NCI-H2196 (cell line): ENCODE results near the gene OR3A1.
"Not testable (repeated sequence)": the region's sequence is repeated elsewhere in the genome, so short reads cannot be mapped to it uniquely, and the experiment has no call there.

Experiments used
- DNase-seq: peaks from one replicate; lab custom pipeline; 2025; ENCODE audit not compliant: unreplicated experiment; lab: John Stamatoyannopoulos, UW

Gene OR3A1, protein sequence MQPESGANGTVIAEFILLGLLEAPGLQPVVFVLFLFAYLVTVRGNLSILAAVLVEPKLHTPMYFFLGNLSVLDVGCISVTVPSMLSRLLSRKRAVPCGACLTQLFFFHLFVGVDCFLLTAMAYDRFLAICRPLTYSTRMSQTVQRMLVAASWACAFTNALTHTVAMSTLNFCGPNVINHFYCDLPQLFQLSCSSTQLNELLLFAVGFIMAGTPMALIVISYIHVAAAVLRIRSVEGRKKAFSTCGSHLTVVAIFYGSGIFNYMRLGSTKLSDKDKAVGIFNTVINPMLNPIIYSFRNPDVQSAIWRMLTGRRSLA

DNA sequence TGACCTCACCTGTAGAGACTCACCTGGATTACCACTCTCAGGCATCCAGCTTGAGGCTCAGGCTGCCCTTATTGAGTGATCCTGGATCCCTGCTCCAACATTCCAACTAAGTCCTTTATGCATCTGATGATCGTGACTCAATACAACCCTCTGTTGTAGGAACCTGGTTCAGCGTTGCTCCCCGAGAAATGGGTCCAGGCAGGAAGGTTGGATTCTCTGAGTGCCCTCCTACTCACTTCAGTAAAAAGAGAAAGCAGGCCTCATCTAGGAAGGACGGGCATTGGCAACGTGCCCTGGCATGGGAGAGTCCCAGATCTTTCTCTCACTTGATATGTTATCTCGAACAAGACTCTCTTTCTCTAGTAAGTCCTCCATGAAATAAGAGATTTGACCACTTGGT, at the start of gene OR3A1:
Gene OR3A1 (minus strand): TSS at position 101 of the 400 bp plus-strand sequence. CDS start 5,778 bp downstream, outside the sequence.
- no peak for DNase-seq

DNA sequence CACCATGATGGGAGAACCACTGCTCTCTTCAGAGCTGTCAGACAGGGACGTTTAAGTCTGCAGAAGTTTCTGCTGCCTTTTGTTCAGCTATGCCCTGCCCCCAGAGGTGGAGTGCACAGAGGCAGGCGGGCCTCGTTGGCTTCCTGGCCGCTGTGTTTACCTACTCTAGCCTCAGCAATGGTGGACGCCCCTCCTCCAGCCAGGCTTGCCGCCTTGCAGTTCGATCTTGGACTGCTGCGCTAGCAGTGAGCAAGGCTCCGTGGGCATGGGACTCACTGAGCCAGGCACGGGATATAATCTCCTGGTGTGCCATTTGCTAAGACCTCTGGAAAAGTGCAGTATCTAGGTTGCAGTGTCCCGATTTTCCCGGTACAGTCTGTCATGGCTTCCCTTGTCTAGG, 44.6 kb upstream of the OR3A1 start:
- DNase-seq, result not testable (repeated sequence)

DNA sequence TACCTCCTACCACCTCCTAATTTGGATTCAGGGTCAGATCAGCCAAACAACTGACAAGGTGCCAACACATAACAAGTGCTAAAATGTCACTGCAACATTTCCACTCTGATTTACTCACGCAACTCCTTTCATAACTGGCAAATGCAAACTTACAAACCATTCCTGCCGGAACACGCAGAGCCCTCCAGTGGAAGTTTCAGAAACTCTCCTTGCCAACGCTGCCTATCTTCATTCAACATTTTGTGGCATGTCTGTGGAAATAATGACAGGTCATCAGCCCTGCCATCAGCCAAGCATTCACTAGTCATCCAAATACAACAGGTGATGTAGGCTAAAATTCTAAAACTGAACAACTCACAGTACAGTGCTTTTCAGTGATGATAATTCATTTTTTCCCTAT, 37.7 kb upstream of the OR3A1 start:
- no peak for DNase-seq

DNA sequence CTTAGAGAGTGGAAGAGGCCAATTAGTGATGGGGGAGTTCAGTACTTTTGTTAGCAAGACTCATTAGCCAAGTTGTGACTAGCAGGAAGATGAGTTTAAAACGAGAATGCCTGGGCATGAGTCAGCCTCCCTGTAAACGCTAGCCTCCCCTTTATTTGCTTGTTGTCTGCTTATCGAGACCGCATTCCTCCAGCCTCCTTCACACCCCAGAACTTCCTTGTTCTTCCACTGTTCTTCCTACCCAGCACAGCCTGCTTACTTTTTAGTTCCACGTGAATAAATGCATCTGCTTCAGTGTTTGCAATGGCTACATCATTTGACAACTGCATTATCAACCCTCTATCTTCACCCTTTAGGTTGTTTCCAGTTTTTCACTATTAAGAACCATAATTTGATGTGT, 20.2 kb upstream of the OR3A1 start:
- DNase-seq, result no peak

DNA sequence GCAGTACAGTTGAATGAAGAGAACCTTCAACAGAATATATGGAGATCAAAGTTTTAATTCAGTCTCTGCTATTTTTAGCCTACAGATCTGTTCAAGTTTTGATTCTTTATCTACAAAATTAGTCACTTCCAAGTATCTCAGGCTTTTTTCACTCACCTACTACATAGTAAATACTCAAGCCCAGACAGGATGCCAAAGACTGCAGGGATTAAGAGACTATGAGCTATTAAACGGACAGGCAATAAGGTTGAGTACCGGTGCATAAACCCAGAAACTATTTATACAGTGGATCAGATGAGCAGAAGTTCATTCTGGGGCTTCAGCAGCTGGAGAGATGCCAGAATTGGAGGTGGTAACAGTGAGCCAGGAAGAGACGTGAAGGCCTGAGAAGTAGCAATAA, 18.7 kb upstream of the OR3A1 start:
- DNase-seq, result no peak

DNA sequence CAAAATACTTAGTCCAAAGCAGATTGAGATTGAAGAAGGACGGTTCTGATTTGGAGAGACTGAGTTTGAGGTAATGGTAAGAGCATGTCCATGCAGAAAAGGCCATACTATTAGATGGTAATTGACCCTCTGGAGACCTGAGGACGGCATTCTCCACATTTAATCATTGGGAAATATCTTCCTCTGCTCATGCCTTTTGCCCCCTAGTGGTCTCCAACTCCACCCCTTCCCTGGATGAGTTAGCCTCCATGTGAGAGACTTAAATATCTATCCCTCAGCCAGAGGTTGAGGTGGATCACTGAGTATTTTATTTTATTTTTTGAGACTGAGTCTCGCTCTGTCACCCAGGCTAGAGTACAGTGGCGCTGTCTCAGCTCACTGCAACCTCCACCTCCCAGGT, 10.4 kb upstream of the OR3A1 start:
- DNase-seq, result no peak

DNA sequence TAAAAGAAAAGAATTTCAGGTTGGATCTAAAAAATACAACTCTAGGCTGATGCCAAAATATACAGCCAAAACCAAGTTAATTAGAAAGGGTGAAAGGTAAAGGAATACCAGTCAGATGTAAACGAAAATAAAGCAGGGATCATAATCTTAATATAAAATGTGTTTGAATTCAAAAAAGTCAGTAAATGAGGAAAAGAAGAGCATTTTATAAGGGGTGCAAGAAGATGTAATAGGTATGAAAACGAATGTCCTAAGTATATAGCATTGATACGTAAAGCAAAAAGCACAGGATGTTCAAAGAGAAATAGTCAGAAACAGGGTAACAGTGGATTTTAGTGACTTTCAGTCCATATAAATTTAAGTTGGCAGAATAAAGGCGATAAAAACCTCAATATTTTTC, 2.5 kb downstream of the OR3A1 start:
- DNase-seq, result no peak

DNA sequence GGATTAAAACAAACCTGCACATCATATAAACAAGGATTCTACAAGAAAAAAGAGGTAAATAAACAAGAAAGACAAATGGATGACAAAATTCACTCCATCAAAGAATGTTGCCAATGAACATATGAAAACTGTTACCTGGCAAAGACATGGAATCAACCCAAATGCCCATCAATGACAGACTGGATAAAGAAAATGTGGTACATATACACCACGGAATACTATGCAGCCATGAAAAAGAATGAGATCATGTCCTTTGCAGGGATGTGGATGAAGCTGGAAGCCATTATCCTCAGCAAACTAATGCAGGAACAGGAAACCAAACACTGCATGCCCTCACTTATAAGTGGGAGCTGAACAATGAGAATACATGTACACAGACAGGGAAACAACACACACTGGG, 4.6 kb downstream of the OR3A1 start:
- not testable (repeated sequence) for DNase-seq

DNA sequence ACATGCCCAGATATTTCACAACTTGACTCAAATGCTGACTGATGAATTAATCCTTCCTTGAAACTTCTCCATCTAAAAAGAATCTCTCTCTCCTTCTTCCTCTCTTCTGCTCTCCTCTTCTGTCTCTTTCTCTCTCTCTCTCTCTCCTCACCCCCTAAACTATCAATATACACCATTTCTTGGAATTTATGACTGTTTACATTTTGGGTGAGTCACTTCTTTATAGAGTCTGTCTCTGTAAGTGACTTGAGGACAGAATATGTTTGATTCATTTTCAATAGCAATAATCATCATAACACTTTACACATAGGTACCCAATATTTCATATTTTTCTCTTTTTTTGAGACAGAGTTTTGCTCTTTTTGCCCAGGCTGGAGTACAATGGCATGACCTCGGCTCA, 15.3 kb downstream of the OR3A1 start:
- DNase-seq, result no peak

DNA sequence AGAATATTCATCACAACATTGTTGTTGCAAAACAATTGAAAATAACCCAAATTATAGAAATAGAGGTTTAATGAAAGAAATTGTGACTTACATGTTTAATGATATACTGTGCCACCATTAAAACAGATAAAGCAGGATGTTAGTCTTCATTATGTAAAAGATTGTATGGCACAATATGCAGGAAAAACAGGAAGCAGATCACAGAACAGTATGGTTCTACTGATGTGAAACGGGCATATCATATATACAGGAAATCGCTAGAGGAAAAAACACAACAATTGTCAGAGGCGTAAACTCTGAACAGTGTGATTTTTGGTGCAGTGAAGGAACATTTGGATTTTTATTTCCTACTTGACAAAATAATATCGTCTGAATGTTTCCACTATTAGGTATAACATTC, 22.0 kb downstream of the OR3A1 start:
- DNase-seq, result no peak

DNA sequence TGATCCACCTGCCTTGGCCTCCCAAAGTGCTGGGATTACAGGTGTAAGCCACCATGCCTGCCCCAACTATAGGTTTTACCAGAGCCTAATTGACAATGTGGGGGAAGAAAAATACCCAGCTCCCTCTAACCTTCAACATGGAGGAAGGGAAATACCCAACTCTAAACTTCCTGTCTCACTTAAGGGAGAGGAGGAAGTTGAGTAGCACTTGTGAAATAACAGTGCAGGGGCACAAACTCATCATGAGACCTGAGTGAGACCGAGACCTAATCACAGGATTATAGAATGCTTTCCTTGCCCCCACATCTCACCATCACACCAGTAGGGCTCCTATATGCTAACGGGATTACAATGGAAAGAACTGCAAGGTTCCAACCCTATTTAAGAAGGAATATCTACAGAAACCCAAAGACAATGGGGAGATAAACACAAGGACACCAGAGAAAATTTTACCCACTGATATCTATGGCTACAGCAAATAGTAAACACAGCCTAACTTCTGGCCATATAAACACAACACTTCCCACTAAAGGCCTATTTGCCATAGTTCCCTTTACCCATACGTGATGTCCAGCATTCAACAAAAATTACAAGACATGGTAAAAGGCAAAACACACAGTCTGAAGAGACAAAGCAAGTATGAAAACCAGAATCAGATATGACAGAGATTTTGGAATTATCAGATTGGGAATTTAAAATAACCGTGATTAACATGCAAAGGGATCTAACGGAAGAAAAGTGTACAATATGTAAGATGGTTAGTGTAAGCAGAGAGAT, 26.9 kb downstream of the OR3A1 start:
- DNase-seq, result no peak

DNA sequence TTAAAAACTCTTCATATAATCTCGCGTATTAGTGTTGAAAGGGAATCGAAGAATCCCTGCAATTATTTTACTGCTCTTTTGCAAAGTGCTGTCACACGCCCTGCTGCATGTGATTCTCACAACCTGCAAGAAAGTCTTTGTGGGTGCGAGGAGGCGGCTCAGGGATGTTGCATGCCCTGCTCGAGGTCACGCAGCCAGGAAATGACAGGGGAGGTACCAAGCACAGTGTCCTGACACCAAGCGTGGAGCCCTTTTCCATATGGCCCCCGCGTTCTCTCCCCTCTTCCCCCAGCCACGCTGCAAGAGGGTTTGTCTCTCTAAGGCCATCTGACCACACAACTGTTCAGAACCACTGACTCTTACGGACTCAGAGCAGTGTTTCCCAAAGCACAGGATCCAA, 37.6 kb downstream of the OR3A1 start:
- no peak for DNase-seq

DNA sequence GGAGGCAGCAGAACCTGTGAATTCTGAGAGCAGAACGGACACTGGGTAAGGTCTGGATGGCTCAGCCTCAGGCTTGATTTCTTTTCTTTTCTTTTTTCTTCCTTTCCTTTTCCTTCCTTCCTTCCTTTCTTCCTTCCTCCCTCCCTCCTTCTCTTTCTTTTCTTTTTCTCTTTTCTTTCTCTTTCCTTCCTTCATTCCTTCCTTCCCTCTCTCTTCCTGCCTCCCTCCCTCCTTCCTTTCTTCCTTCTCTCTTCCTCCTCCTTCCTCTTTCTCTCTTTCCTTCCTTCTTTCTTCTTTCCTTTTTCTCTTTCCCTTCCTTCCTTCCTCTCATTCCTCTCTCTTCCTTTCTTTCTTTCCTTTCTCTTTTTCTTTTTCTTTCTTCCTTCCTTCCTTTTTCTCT, 38.0 kb downstream of the OR3A1 start:
- DNase-seq, result no peak

DNA sequence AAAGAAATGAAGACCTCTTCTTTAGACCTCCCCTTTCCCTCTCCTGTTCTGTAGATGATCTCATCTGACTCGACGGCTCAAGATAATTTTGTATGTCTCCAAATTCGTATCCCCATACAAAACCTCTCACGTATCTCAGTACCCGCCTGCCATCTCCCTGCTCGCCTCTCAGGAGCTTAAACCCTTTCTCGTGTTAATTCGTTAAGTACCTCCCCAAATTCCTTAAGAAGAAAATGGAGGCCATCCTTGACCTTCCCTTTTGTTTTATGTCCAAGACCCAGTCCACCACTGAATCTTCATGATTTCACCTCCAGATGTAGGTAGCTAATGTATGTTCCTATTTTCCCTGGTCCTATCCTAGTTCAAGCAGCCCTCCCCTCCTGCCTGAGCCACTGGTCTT, 41.6 kb downstream of the OR3A1 start:
- DNase-seq, result no peak

DNA sequence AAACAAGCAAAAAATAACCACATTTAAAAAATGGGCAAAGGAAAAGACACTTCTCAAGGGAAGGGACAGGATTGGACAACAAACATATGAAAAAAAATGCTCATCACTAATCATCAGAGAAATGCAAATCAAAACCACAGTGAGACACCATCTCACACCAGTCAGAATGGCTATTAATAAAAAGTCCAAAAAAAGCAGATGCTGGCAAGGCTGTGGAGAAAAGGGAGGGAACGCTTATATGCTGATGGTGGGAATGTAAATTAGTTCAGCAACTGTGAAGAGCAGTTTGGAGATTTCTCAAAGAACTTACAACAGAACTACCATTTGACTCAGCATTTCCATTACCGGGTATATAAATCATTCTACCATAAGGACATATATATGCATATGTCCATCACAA, 49.1 kb downstream of the OR3A1 start:
- DNase-seq, result not testable (repeated sequence)

DNA sequence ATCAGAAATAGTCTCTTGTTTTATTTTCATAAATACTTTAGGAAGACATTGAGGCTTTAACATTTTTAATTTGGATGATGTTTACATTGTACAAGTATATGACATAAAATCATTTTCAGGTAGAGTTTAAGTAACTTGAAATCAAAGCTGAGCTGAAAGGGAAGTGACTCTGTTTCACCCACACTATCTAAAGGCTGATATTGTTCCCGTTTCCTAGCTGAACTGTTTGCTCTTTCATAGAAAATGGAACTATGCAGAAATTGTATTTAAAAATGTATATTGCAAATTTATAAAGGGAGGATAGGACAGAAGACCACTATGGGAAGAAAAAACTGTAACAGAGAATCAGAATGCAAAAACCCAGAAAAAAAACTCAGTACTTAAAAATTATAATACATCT, 53.3 kb downstream of the OR3A1 start:
- not testable (repeated sequence) for DNase-seq

DNA sequence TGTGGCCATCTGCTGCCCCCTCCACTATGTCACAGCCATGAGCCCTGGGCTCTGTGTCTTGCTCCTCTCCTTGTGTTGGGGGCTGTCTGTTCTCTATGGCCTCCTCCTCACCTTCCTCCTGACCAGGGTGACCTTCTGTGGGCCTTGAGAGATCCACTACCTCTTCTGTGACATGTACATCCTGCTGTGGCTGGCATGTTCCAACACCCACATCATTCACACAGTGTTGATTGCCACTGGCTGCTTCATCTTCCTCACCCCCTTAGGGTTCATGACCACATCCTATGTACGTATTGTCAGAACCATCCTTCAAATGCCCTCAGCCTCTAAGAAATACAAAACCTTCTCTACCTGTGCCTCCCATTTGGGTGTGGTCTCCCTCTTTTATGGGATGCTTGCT, 57.1 kb downstream of the OR3A1 start:
- not testable (repeated sequence) for DNase-seq
